Posterior vena cava (tissue), 2 donors: ENCODE data around the gene AMBRA1. TPM values are rescaled to one million over a fixed set of nuclear protein-coding genes. Genes with fewer than 3 reads are reported as not detected.

Experiments
- DNase-seq: peaks from one replicate; pipeline ENCODE4 v3.0.0-alpha.2; 2020; ENCODE audit warnings: low spot score
- intact Hi-C, 2 donors: fragments of 100-400 bp; cut with DNase I; formaldehyde crosslinking; loops; one replicate each; pipeline versions ENCODE4 v1.14.1 to v1.14.2; 2022 to 2023
- long read RNA-seq, 2 donors: library from polyadenylated mRNA; unstranded; transcript quantifications; one replicate each; pipeline ENCODE4 v2.0.0, GENCODE V29; 2020 to 2021
- total RNA-seq, 2 donors: library from RNA; stranded (reverse); fragmentation: NEBNext Ultra II Directional; extraction: Animal tissue kit (Norgen Biotek cat#: 25700); gene quantifications; one replicate each; pipeline ENCODE4 v1.2.1, GENCODE V29; 2021
- donor health status: DM: yes; HTN: yes; CAD: no.
- donor health status: DM: yes; HTN: yes; CAD: no.

Gene AMBRA1, protein sequence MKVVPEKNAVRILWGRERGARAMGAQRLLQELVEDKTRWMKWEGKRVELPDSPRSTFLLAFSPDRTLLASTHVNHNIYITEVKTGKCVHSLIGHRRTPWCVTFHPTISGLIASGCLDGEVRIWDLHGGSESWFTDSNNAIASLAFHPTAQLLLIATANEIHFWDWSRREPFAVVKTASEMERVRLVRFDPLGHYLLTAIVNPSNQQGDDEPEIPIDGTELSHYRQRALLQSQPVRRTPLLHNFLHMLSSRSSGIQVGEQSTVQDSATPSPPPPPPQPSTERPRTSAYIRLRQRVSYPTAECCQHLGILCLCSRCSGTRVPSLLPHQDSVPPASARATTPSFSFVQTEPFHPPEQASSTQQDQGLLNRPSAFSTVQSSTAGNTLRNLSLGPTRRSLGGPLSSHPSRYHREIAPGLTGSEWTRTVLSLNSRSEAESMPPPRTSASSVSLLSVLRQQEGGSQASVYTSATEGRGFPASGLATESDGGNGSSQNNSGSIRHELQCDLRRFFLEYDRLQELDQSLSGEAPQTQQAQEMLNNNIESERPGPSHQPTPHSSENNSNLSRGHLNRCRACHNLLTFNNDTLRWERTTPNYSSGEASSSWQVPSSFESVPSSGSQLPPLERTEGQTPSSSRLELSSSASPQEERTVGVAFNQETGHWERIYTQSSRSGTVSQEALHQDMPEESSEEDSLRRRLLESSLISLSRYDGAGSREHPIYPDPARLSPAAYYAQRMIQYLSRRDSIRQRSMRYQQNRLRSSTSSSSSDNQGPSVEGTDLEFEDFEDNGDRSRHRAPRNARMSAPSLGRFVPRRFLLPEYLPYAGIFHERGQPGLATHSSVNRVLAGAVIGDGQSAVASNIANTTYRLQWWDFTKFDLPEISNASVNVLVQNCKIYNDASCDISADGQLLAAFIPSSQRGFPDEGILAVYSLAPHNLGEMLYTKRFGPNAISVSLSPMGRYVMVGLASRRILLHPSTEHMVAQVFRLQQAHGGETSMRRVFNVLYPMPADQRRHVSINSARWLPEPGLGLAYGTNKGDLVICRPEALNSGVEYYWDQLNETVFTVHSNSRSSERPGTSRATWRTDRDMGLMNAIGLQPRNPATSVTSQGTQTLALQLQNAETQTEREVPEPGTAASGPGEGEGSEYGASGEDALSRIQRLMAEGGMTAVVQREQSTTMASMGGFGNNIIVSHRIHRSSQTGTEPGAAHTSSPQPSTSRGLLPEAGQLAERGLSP (N-terminal part only)
- total RNA-seq, result 10 to 100 TPM; 25.9 to 27.3 TPM
- long read RNA-seq, donor 1, full-length matches to known transcripts, result 1 of 11 reads
- long read RNA-seq, donor 1, partial matches to known transcripts, result 3 of 11 reads
- long read RNA-seq, donor 1, other reads (novel, unspliced or antisense), result 7 of 11 reads
- long read RNA-seq, donor 2, partial matches to known transcripts, result 7 of 20 reads
- long read RNA-seq, donor 2, other reads (novel, unspliced or antisense), result 13 of 20 reads

DNA sequence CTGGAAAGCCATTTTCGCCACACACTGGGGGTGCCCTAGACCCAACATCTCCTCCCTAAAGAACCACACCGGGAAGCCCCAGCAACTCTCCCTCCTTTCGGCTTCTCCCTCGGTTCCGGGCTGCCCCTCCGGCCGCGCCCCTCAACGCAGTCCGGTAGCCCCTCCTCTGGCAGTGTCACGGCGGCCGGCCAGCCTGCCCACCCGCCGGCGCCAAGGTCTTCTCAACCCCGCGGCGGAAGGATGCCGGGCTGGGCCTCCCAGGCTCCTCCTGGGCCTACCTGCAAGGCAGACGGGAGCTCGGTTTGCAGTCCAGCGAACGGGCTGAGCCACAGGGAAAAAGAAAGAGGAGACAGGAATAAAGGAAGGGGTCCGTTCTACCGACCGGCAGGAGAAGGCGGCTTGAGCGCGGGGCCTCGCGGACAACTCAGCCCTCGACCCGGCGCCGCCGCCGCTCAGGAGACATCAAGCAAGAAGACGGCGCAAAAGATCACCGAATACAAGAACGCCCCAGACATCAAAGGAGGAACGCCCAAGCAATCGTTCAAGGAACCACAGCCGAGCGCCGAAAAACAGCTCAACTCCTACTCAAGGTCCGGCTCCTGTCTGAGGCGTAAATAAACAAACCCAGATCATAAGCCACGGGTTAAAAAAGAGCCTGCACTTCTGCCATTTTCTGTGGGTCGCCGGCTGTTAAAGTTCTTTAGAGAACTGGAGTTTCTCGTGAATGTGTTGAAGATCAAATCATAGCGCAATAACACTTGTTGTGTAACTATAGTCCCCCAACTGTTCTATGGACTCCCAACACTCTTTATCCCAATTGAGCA is at the start of gene AMBRA1:
Gene AMBRA1 (minus strand): TSS at position 474 of the 824 bp plus-strand sequence. CDS start 45,643 bp downstream, outside the sequence.
- intact Hi-C loops, result no loop called here
- DNase-seq, result peak; percentile 95

DNA sequence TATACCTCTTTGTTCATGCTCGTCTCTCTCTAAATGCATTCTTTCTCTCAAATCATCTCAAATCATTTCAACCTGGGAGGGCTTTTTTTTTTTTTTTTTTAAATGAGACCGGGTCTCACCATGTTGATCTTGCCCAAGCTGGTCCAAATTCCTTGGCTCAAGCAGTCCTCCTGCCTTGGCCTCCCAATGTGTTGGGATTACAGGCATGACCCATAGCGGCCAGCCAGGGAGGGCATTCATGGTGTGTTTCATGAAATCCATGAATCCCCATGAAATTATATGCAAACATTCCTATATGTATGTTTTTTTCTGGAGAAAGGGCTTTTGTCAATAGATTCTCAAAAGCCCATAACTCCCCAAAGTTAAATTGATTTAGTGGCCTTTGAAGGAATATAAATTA is 49.7 kb upstream of the AMBRA1 start:
- intact Hi-C loops, result no loop called here
- DNase-seq, result no peak

DNA sequence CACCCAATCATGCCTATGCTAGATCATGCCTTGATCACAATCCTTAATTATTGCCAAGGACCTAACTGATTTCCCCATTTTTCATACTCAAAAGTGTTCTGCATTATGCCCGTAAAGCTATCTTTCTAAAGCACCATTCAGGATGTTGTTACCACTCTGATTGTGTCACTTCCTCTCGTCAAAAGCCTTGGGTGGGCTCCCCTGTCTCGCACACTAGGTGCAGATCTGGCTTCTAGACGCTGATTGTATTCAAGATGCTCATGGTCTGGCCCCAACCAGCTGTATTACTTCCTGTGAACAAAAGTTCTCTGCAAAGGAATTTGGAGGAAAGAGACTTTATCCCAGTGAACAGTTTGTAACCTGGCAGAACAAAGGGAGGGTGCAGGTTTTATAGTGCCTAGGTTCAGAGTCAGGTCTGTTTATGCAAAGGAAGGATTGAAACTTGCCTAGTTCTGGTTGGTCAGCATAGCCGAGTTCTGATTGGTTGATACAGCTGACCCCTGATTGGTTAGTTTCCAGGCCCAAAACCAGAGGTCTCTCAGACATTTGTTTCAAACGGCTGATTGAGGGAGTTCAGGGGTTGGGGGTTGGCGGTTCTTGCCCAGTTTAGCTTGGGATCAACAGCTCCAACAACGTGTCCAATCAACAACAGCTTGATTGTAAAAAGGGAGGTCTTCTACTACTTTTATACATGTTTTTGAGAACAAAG is 49.0 kb upstream of the AMBRA1 start:
- intact Hi-C loops, result no loop called here
- DNase-seq, result no peak

DNA sequence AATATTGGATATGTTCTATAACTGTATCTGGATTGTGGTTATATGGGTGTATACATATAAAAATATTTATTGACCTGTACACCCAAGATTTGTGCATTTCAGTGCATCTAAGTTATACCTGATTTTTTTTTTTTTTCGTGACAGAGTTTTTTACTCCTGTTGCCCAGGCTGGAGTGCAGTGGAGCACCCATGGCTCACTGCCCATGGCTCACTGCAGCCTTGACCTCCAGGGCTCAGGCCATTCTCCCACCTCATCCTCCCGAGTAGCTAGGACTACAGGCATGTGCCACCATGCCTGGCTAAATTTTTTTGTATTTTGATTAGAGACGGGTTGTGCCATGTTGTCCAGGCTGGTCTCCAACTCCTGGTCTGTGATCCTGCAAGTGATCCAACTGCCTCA is 47.8 kb upstream of the AMBRA1 start:
- no peak for DNase-seq
- intact Hi-C loops, result no loop called here

DNA sequence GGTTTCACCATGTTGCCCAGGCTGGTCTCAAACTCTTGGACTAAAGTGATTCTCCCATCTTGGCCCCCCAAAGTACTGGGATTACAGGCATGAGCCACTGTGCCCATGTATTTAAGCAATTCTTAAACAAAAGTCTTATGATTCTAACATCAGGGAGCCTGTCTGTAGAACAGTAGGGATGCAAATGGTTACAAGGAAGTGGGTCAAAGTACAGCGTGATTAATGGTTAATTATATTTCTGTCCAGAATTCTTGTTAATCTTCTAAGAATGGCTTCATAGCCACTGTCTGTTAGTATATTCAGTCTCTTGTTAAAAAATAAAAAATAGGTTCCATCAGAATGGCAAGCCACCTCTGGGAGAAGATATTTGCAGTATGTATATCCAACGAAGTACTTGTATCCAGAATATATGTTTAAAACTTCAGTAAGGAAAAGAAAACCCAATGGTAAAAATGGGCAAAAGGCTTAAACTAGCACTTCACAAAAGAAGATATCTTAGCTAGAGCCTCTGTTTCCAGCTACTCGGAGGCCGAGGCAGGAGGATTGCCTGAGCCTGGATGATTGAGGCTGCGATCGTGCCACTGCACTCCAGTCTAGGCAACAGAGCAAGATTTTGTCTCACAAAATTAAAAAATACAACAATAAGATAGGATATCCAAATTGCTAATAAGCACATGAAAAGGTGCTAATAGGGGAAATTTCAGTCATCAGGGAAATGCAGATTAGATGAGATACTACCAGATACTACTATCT is 46.4 kb upstream of the AMBRA1 start:
- intact Hi-C loops, result no loop called here
- no peak for DNase-seq

DNA sequence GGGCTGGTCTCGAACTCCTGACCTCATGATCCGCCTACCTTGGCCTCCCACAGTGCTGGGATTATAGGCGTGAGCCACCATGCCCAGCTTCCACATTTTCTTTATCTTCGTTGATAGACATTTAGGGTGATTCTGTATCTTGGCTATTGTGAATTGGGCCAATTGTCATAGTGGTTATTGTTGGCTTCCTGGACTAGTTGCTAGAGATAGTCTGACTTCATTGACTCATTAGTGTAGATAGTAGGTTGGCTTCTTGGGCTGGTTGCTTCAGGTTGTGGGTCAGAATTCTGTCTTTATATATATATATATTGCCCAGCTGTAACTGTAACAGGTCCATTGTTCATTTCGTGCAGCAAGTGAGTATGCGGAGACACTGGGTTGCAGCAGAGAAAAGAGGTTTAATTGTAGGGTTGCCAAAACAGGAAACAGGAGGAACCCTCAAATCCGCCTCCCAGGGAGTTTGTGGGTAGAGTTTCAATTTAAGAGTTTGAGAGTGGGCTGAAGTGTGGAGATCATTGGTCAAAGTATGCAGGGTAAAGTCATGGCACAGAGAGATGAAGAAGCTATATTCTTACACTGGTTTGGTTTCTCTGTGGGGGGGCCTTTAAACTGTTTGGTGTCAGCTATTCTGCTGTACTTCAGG is 45.5 kb upstream of the AMBRA1 start:
- intact Hi-C loops, result no loop called here
- DNase-seq, result no peak

DNA sequence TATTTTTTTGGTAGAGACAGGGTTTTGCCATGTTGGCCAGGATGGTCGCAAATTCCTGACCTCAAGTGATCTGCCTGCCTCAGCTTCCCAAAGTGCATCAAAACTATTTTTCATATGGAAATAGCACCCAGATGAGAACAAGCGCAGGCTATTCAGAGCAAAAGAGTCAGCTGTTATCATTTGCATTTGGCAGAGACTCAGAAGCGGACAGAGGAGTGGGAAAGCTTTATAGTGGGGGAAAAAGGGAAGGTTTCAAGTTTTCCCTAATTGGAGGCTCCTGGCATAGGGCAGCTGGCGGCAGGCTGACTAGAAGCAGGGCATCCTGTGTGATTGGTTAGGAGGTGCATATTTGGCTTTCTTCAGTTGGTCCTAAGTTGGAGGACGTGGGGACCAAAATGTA is 43.7 kb upstream of the AMBRA1 start:
- no peak for DNase-seq
- intact Hi-C loops, result no loop called here

DNA sequence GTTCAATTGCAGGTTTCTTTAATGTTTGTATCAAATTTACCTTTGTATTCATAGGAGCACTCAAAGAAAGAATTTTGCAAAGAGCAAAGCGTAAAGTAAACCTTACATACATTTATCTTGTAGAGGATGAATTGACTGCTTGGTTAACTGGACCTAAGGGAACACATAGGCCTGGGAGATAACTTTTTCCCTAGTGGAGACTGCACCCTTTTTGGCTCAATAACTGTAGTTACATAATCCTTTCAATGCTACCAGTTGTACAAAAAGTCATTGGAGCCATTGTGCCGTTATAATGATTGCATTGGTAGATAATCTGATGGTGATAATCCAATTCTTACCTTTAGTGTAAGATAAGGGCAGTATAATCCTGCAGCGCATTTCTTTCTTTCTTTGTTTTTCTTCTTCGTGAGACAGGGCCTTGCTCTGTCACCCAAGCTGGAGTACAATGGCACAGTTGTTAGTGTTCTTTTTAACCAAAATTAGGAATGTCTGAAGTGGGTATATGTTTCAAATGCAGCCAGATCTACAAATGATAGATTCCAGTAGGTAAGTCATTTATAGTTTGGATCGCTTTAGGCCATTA is 41.8 kb upstream of the AMBRA1 start:
- no peak for DNase-seq
- intact Hi-C loops, result no loop called here

DNA sequence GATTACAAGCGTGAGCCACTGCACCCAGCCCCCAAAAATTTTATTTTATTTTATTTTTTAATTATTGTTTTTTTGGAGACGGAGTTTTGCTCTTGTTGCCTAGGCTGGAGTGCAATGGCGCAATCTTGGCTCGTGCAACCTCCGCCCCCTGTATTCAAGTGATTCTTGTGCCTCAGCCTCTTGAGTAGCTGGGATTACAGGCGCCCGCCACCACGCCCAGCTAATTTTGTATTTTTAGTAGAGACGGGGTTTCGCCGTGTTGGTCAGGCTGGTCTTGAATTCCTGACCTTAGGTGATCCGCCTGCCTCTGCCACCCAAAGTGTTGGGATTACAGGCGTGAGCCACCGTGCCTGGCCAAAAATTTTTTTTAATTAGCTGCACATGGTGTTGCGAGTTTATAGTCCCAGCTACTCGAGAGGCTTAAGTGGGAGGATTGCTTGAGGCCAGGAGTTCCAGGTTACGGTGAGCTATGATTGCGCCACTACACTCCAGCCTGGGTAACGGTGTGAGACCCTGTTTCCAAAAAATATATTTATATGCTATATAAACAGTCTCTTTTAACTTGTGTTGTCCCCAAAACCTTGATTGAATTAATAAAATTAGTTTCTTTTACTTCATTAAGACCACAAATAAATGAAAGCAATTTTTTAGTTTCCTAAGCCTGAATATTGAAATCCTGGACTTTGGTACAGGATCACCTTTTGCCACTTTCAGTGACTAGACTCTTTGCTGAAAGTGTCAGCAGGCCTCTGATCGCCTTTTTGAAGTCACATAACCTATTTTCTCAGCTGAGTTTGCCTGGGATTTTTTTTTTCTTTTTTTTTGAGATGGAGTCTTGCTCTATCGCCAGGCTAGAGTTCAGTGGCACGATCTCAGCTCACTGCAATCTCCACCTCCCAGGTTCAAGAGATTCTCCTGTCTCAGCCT is 39.7 kb upstream of the AMBRA1 start:
- peak; percentile 34 for DNase-seq

DNA sequence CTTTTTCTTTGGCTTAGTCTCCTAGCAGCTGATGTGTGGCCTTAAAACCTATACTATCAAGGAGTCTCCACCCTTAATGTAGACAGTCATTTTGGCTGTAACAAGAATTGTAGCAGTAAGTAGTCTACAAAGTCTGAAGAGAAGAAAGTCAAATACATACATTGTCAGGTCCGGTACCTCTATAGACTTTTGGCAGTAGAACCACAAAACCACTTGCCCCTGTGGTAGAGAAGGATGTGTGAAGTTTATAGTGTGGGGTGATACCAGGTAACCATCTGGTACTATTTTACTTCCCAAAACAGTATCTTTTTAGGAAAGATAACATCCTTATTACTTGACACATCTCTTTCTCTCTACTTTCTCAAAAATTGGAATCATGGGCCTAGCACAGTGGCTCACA is 38.7 kb upstream of the AMBRA1 start:
- no peak for DNase-seq
- intact Hi-C loops, result no loop called here

More for the DNA sequence above, 39.7 kb upstream of the AMBRA1 start:
- intact Hi-C loops, result no loop called here

DNA sequence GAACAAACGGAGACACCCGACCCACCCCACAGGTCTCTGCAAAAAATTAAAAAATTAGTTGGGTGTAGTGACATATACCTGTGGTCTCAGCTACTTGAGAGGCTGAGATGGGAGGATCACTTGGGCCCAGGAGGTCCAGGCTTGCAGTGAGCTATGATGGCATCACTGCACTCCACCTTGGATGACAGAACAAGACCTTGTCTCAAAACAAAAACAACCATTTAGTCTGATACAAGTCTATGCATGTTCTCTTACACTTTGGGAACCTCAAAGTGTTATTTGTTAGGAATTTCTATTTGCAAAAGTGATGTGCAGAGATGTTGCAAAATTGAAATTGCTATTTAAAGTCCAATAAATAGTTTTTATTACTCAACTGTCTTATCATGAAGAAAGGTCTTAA is 37.9 kb upstream of the AMBRA1 start:
- intact Hi-C loops, result no loop called here
- DNase-seq, result no peak

DNA sequence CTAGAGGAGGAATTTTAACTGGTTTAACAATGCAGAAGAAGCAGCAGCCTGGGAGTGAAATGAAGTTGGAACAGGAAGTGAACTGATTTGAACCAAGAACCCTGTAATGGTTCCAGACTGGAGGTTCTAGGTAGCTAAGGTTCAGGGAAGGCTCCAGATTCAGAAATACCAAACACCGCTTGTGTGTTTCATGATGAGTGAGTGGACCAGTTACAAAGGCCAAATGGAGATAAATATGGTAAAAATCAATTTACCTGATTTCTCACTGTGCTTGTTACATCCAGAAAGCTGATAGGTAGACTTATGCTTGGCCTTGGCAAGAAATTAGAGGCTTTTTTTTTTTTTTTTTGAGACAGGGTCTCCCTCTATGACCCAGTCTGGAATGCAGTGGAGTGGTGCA is 36.4 kb upstream of the AMBRA1 start:
- intact Hi-C loops, result no loop called here
- DNase-seq, result no peak

DNA sequence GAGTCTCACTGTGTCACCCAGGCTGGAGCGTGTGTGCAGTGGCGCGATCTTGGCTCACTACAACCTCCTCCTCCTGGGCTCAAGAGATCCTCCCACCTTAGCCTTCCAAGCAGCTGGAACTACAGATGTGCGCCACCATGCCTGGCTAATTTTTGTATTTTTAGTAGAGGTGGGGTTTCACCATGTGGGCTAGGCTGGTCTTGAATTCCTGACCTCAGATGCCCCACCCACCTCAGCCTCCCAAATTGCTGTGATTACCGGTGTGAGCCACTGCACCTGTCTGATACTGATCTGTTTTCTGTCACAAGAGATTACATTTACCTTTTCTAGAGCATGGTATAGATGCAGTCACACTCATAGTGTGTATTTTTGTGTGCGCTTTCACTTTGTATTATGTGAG is 35.1 kb upstream of the AMBRA1 start:
- DNase-seq, result no peak
- intact Hi-C loops, result no loop called here

DNA sequence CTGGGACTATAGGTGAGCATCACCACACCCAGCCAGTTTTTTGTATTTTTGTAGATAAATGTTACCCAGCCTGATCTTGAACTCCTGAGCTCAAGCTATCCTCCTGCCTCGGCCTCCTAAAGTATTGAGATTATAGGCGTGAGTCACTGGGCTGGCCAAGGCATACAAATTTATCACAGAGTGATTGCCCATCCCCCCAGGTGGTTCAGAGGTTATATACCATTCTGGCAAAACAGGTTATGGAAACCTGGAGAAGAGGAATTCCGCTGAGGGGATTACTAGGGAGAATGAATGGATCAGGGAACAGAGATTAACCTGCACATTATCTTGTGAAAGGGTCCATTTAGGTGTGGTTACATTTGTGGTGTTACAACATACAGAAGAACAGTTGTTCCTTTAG is 31.6 kb upstream of the AMBRA1 start:
- intact Hi-C loops, result no loop called here
- no peak for DNase-seq

DNA sequence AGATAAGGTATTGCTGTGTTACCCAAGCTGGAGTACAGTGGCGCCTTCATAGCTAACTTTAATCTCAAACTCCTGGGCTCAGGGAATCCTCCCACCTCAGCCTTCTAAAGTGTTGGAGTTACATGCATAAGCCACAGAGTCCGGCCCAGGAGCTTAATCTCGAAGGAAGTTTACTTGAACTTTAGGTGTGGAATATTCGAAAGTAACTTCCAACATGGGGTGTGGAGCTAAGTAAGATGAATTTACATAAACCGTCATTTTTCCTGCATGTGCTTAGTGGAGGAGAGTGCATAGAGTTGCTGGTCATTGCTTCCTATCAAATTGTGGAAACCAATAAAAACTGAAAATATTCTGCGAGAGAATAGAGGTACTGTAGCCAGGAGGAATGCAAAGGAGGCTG is 25.0 kb upstream of the AMBRA1 start:
- intact Hi-C loops, result no loop called here

DNA sequence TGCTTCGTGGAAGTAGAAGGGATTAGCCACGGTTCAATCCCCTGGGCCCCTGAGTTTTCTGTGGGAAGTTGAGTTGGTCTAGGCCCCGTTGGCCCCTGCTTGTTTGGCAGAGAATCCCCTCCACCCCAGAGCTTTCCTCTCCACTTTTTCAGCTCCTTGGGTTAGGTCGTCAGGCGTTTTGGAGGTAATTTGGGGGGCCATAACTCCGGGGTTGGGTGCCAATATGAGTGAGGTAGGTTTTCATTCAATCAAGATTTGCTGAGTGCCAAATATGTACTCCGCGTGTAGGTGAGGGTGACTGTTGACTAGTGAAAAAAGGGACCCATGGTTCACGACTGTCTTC is 24.1 kb upstream of the AMBRA1 start:
- DNase-seq, result no peak
- intact Hi-C loops, result no loop called here

More for the DNA sequence above, 25.0 kb upstream of the AMBRA1 start:
- no peak for DNase-seq
